OCI-LY7 (cell line): ENCODE data around the gene ACADSB.

Experiments used
- CTCF ChIP-seq: fragments of 200-600 bp; sonication (generic); conservative IDR thresholded peaks from 2 replicates; pipeline ENCODE4 v1.5.1; 2014; ENCODE audit warnings: mild to moderate bottlenecking, antibody characterized with exemption, low read length, moderate library complexity, mixed read lengths
- EZH2phosphoT487 ChIP-seq: fragments of 200-600 bp; sonication (generic); IDR thresholded peaks from 2 replicates; pipeline ENCODE4 v1.6.1; 2018; ENCODE audit warnings: low read depth, borderline replicate concordance, mild to moderate bottlenecking, mixed run types, antibody characterized with exemption, low read length, moderate library complexity, mixed read lengths

GRCh38 chr10:123018531-123018930 lies 9.7 kb downstream of the ACADSB start:
- no peak for TF ChIP-seq CTCF
- no peak for TF ChIP-seq EZH2phosphoT487
